Loucy (cell line): Measurements from ENCODE around the gene ELF5.

Source experiments
- H2AFZ ChIP-seq: fragments of 200-600 bp; sonication (generic); 2 replicates; pipeline ENCODE4 v1.6.0; 2016; ENCODE audit warnings: antibody characterized with exemption, mild to moderate bottlenecking, low read length, moderate library complexity
- H3F3A ChIP-seq: fragments of 200-600 bp; 2 replicates; pipeline ENCODE4 v1.6.0; 2016; ENCODE audit warnings: antibody characterized with exemption, low read depth, mild to moderate bottlenecking
- H3K27me3 ChIP-seq: fragments of 200-600 bp; sonication (generic); 2 replicates; pipeline ENCODE4 v1.6.1; 2014; ENCODE audit warnings: low read length, mild to moderate bottlenecking; ENCODE audit not compliant: insufficient read depth, poor library complexity, severe bottlenecking
- H3K36me3 ChIP-seq: fragments of 200-600 bp; sonication (generic); 2 replicates; pipeline ENCODE4 v1.6.1; 2016; ENCODE audit warnings: low read length; ENCODE audit not compliant: insufficient read depth
- H3K4me1 ChIP-seq: fragments of 200-600 bp; sonication (generic); 2 replicates; pipeline ENCODE4 v1.5.1; 2014; ENCODE audit warnings: low read length, mild to moderate bottlenecking; ENCODE audit not compliant: insufficient read depth, poor library complexity, severe bottlenecking
- H3K4me2 ChIP-seq: fragments of 200-600 bp; sonication (generic); 2 replicates; pipeline ENCODE4 v1.6.0; 2014; ENCODE audit warnings: antibody characterized with exemption, low read length, low read depth, mild to moderate bottlenecking; ENCODE audit not compliant: poor library complexity, severe bottlenecking
- H3K4me3 ChIP-seq: fragments of 200-600 bp; sonication (generic); 2 replicates; pipeline ENCODE4 v1.5.1; 2014; ENCODE audit warnings: low read length, mild to moderate bottlenecking, mixed read lengths; ENCODE audit not compliant: poor library complexity, severe bottlenecking
- H3K79me2 ChIP-seq: fragments of 200-600 bp; sonication (generic); 2 replicates; pipeline ENCODE4 v1.6.1; 2014; ENCODE audit warnings: low read length; ENCODE audit not compliant: insufficient read depth
- H3K9ac ChIP-seq: fragments of 200-600 bp; sonication (generic); 2 replicates; pipeline ENCODE4 v1.6.0; 2014; ENCODE audit warnings: mild to moderate bottlenecking, low read depth, low read length, moderate library complexity; ENCODE audit not compliant: poor library complexity, severe bottlenecking
- H3K9me2 ChIP-seq: fragments of 200-600 bp; sonication (generic); replicated peaks from 2 replicates; pipeline ENCODE4 v1.6.1; 2016; ENCODE audit warnings: low read depth, low read length, mixed read lengths
- H3K9me3 ChIP-seq: fragments of 200-600 bp; sonication (generic); 2 replicates; pipeline ENCODE4 v1.6.1; 2014; ENCODE audit warnings: mild to moderate bottlenecking, antibody characterized with exemption, low read length, low read depth; ENCODE audit not compliant: insufficient read depth
- H4K20me1 ChIP-seq: fragments of 200-600 bp; sonication (generic); 2 replicates; pipeline ENCODE4 v1.6.0; 2014; ENCODE audit warnings: antibody characterized with exemption, low read length, mild to moderate bottlenecking; ENCODE audit not compliant: insufficient read depth, poor library complexity, severe bottlenecking
- CTCF ChIP-seq: fragments of 200-600 bp; sonication (generic); conservative IDR thresholded peaks from 2 replicates; pipeline ENCODE4 v1.5.1; 2014; ENCODE audit warnings: mild to moderate bottlenecking, antibody characterized with exemption, low read length
- EZH2phosphoT487 ChIP-seq: fragments of 200-600 bp; IDR thresholded peaks from 2 replicates; pipeline ENCODE4 v1.6.1; 2018; ENCODE audit warnings: antibody characterized with exemption, mild to moderate bottlenecking, moderate library complexity, borderline replicate concordance

Gene ELF5

GRCh38 chr11:34458525-34458924, 55.1 kb downstream of the ELF5 start:
- no peaks in the 10 kb centered on the region for H3K9me2 ChIP-seq
- H2AFZ ChIP-seq = no peak overlapping the region
- H3F3A ChIP-seq = no peaks in the 10 kb centered on the region
- no peak overlapping the region for H3K9ac ChIP-seq
- H3K4me3 ChIP-seq = no peak overlapping the region
- H4K20me1 ChIP-seq = no peaks in the 10 kb centered on the region
- no peaks in the 10 kb centered on the region for H3K9me3 ChIP-seq
- H3K4me1 ChIP-seq = no peaks in the 10 kb centered on the region
- no peak overlapping the region for H3K4me2 ChIP-seq
- TF ChIP-seq EZH2phosphoT487 (no peak), CTCF (no peak)
- peaks cover 98% of the 10 kb centered on the region for H3K36me3 ChIP-seq
- H3K27me3 ChIP-seq = no peaks in the 10 kb centered on the region
- 0 out of 2 replicates have a peak, but pooled peaks cover 7% of the 10 kb centered on the region for H3K79me2 ChIP-seq

GRCh38 chr11:34457607-34458006, 56.0 kb downstream of the ELF5 start:
- Histone ChIP-seq H3K9me2 (no peaks in the 10 kb centered on the region), H3K36me3 (peaks cover 98% of the 10 kb centered on the region), H3K9ac (no peak overlapping the region), H4K20me1 (no peaks in the 10 kb centered on the region), H2AFZ (no peak overlapping the region), H3K4me1 (no peaks in the 10 kb centered on the region), H3F3A (no peaks in the 10 kb centered on the region), H3K4me3 (no peak overlapping the region), H3K27me3 (no peaks in the 10 kb centered on the region), H3K9me3 (no peaks in the 10 kb centered on the region), H3K79me2 (0 out of 2 replicates have a peak, but pooled peaks cover 7% of the 10 kb centered on the region), H3K4me2 (no peak overlapping the region)
- TF ChIP-seq EZH2phosphoT487 (no peak), CTCF (no peak)

- H3K36me3 ChIP-seq = peaks cover 98% of the 10 kb centered on the region
- TF ChIP-seq EZH2phosphoT487 = no peak
- TF ChIP-seq CTCF = no peak
- H3K4me2 ChIP-seq = no peak overlapping the region
- H4K20me1 ChIP-seq = peaks cover 9% of the 10 kb centered on the region
- peaks cover 35% of the 10 kb centered on the region for H3K79me2 ChIP-seq
- H3K4me1 ChIP-seq = peaks cover 25% of the 10 kb centered on the region
- no peaks in the 10 kb centered on the region for H3F3A ChIP-seq
- no peaks in the 10 kb centered on the region for H3K9me3 ChIP-seq
- no peak overlapping the region for H2AFZ ChIP-seq
- no peaks in the 10 kb centered on the region for H3K9me2 ChIP-seq
- H3K27me3 ChIP-seq = no peaks in the 10 kb centered on the region
- H3K9ac ChIP-seq = no peak overlapping the region
- H3K4me3 ChIP-seq = no peak overlapping the region
Observed at GRCh38 chr11:34454308-34455032, 59.1 kb downstream of the ELF5 start.
